Osteocyte (in vitro differentiated cells): ENCODE results near the gene OR2W1. TPM values are rescaled to one million over a fixed set of nuclear protein-coding genes. Genes with fewer than 3 reads are reported as not detected.

Source experiments
- DNase-seq: peaks from one replicate; pipeline ENCODE4 v3.0.0; 2021; ENCODE audit warnings: mixed read lengths; ENCODE audit not compliant: unreplicated experiment; ENCODE audit errors: extremely low spot score
- H3K27ac Mint-ChIP-seq: one replicate; pipeline ENCODE4 v1.8.0; 2021; ENCODE audit warnings: mild to moderate bottlenecking, mixed read lengths; ENCODE audit not compliant: unreplicated experiment
- H3K27me3 Mint-ChIP-seq: one replicate; pipeline ENCODE4 v1.8.0; 2021; ENCODE audit warnings: mixed read lengths; ENCODE audit not compliant: unreplicated experiment
- H3K36me3 Mint-ChIP-seq: one replicate; pipeline ENCODE4 v1.8.0; 2021; ENCODE audit warnings: mixed read lengths; ENCODE audit not compliant: unreplicated experiment
- H3K4me1 Mint-ChIP-seq: one replicate; pipeline ENCODE4 v1.8.0; 2021; ENCODE audit warnings: mixed read lengths; ENCODE audit not compliant: unreplicated experiment
- H3K4me3 Mint-ChIP-seq: one replicate; pipeline ENCODE4 v1.8.0; 2021; ENCODE audit warnings: mild to moderate bottlenecking, moderate library complexity, mixed read lengths; ENCODE audit not compliant: unreplicated experiment
- H3K9me3 Mint-ChIP-seq: one replicate; pipeline ENCODE4 v1.8.0; 2021; ENCODE audit warnings: mixed read lengths; ENCODE audit not compliant: unreplicated experiment
- CTCF ChIP-seq: fragments of 200-600 bp; sonication (generic); IDR thresholded peaks from 2 replicates; pipeline ENCODE4 v1.5.0; 2021; ENCODE audit warnings: antibody characterized with exemption, mild to moderate bottlenecking, moderate library complexity
- total RNA-seq: library from RNA; stranded (reverse); gene quantifications from 2 replicates; pipeline ENCODE4 v1.2.1, GENCODE V29; 2021

OR2W1 gene
- total RNA-seq, 1 donor from 2014 or later, result not detected

- no peaks in the 10 kb centered on the region for H3K9me3 Mint-ChIP-seq
- H3K27me3 Mint-ChIP-seq, result peaks cover 32% of the 10 kb centered on the region
- no peak overlapping the region for H3K27ac Mint-ChIP-seq
- H3K4me1 Mint-ChIP-seq, result peaks cover 6% of the 10 kb centered on the region
- H3K4me3 Mint-ChIP-seq, result no peak overlapping the region
- H3K36me3 Mint-ChIP-seq, result no peaks in the 10 kb centered on the region
- no peak for DNase-seq
- no peak for TF ChIP-seq CTCF
Measured at GRCh38 chr6:29014729-29015608, 30.0 kb downstream of the OR2W1 start.

GRCh38 chr6:29011276-29011734, 33.7 kb downstream of the OR2W1 start:
- TF ChIP-seq CTCF, result no peak
- no peaks in the 10 kb centered on the region for H3K9me3 Mint-ChIP-seq
- no peaks in the 10 kb centered on the region for H3K36me3 Mint-ChIP-seq
- peak overlapping the region; percentile 88 for H3K4me3 Mint-ChIP-seq
- no peak for DNase-seq
- peak overlapping the region; percentile 92 for H3K27ac Mint-ChIP-seq
- peaks cover 5% of the 10 kb centered on the region for H3K4me1 Mint-ChIP-seq
- H3K27me3 Mint-ChIP-seq, result peaks cover 32% of the 10 kb centered on the region

GRCh38 chr6:29009358-29009757, 35.6 kb downstream of the OR2W1 start:
- Mint-ChIP-seq H3K9me3 (no peaks in the 10 kb centered on the region), H3K27ac (no peak overlapping the region), H3K4me1 (peaks cover 11% of the 10 kb centered on the region), H3K4me3 (no peak overlapping the region), H3K27me3 (peaks cover 34% of the 10 kb centered on the region), H3K36me3 (no peaks in the 10 kb centered on the region)
- no peak for TF ChIP-seq CTCF
- no peak for DNase-seq

GRCh38 chr6:29008089-29008488, 36.9 kb downstream of the OR2W1 start:
- Mint-ChIP-seq H3K27ac (no peak overlapping the region), H3K27me3 (peaks cover 34% of the 10 kb centered on the region)
- no peak for TF ChIP-seq CTCF

GRCh38 chr6:29005183-29005885, 39.6 kb downstream of the OR2W1 start, which contains the start of gene ZNF311:
TSS of gene ZNF311 (minus strand) at chr6:29005315. CDS start at chr6:29003954, 1,361 bp downstream.
- no peak for TF ChIP-seq CTCF
- Mint-ChIP-seq H3K4me1 (peaks cover 7% of the 10 kb centered on the region), H3K27ac (no peak within 1 kb of the TSS)

More at GRCh38 chr6:29008089-29008488, 36.9 kb downstream of the OR2W1 start:
- H3K4me3 Mint-ChIP-seq, result no peak overlapping the region
- no peak for DNase-seq
- no peaks in the 10 kb centered on the region for H3K36me3 Mint-ChIP-seq
- H3K9me3 Mint-ChIP-seq, result no peaks in the 10 kb centered on the region
- H3K4me1 Mint-ChIP-seq, result peaks cover 11% of the 10 kb centered on the region

More at GRCh38 chr6:29005183-29005885, 39.6 kb downstream of the OR2W1 start, which contains the start of gene ZNF311:
- peak within 1 kb of the TSS; percentile 84 for H3K4me3 Mint-ChIP-seq
- DNase-seq, result no peak
- peaks cover 27% of the 10 kb centered on the region for H3K27me3 Mint-ChIP-seq
- no peaks in the 10 kb centered on the region for H3K9me3 Mint-ChIP-seq
- H3K36me3 Mint-ChIP-seq, result no peaks in the 10 kb centered on the region
